T-cell (primary cell): Measurements from ENCODE around the gene SULT1C4. TPM values are rescaled to one million over a fixed set of nuclear protein-coding genes. Genes with fewer than 3 reads are reported as not detected.

ENCODE experiments used
- ATAC-seq, 4 experiments: fragments of 200-7000 bp in 3 of 4; fragments of 150-1000 bp in 1 of 4; cut with Tn5 transposase; replicated peaks in 1 of 4; 1 replicate in 3 of 4; 2 replicates in 1 of 4; pipeline ENCODE4 v1.10.0; 2021; ENCODE audit warnings: moderate library complexity in 3 of 4, mild to moderate bottlenecking in 2 of 4, moderate number of reproducible peaks in 1 of 4
- CTCF ChIA-PET, 2 donors: fragments of 300-600 bp; sonication (Branson Sonifier 250); formaldehyde crosslinking; loops; one replicate each; lab custom pipeline; 2022; ENCODE audit warnings: antibody characterized with exemption in 2 of 2; lab: Charles Lee
- POLR2A ChIA-PET, 2 donors: fragments of 300-600 bp; sonication (Branson Sonifier 250); formaldehyde crosslinking; loops; one replicate each; lab custom pipeline; 2022; ENCODE audit warnings: antibody characterized with exemption in 2 of 2; lab: Charles Lee
- DNase-seq, 35 experiments: peaks; one replicate each; pipeline versions ENCODE4 v3.0.0 to v3.0.0-alpha.2; 2013 to 2023
- H3K27ac ChIP-seq: one replicate; pipeline ENCODE4 v1.5.1; 2013; ENCODE audit warnings: low read length
- H3K27me3 ChIP-seq, 2 experiments: replicated peaks in 1 of 2; 1 replicate in 1 of 2; 2 replicates in 1 of 2; pipeline versions ENCODE4 v1.6.1 to v1.7.0; 2013; ENCODE audit warnings: low read length in 1 of 2, mixed read lengths in 1 of 2; ENCODE audit not compliant: control insufficient read depth in 2 of 2, insufficient read depth in 2 of 2; ENCODE audit errors: extremely low read depth in 1 of 2
- H3K36me3 ChIP-seq, 2 donors: 1 replicate in 1 of 2; 2 replicates in 1 of 2; pipeline versions ENCODE4 v1.6.1 to v1.7.0; 2013; ENCODE audit warnings: low read length in 1 of 2; ENCODE audit not compliant: control insufficient read depth in 2 of 2, insufficient read depth in 1 of 2; ENCODE audit errors: extremely low read depth in 1 of 2
- H3K4me1 ChIP-seq, 2 experiments: 1 replicate in 1 of 2; 2 replicates in 1 of 2; pipeline versions ENCODE4 v1.6.1 to v1.7.0; 2013; ENCODE audit warnings: low read length in 2 of 2, mixed read lengths in 1 of 2; ENCODE audit not compliant: insufficient read depth in 2 of 2, control insufficient read depth in 1 of 2; ENCODE audit errors: extremely low read depth in 1 of 2
- H3K4me3 ChIP-seq, 2 donors: 1 replicate in 1 of 2; 2 replicates in 1 of 2; pipeline versions ENCODE4 v1.5.1 to v1.7.0; 2013; ENCODE audit warnings: mild to moderate bottlenecking in 2 of 2, low read length in 1 of 2, moderate library complexity in 1 of 2; ENCODE audit not compliant: control insufficient read depth in 1 of 2; ENCODE audit errors: extremely low read depth in 1 of 2
- H3K9me3 ChIP-seq: 2 replicates; pipeline ENCODE4 v1.7.0; 2013
- H3K27ac Mint-ChIP-seq, 2 donors: one replicate each; pipeline ENCODE4 v1.8.0; 2020 to 2021; ENCODE audit warnings: mild to moderate bottlenecking in 2 of 2, mixed read lengths in 2 of 2
- H3K27me3 Mint-ChIP-seq, 2 donors: one replicate each; pipeline ENCODE4 v1.8.0; 2021 to 2022; ENCODE audit warnings: mixed read lengths in 2 of 2
- H3K36me3 Mint-ChIP-seq: one replicate; pipeline ENCODE4 v1.8.0; 2021; ENCODE audit warnings: mixed read lengths
- H3K4me1 Mint-ChIP-seq, 3 donors: one replicate each; pipeline ENCODE4 v1.8.0; 2020 to 2022; ENCODE audit warnings: mixed read lengths in 3 of 3, mild to moderate bottlenecking in 1 of 3
- H3K4me3 Mint-ChIP-seq, 3 donors: one replicate each; pipeline ENCODE4 v1.8.0; 2020 to 2022; ENCODE audit warnings: mild to moderate bottlenecking in 3 of 3, mixed read lengths in 3 of 3, moderate library complexity in 3 of 3
- H3K9me3 Mint-ChIP-seq, 3 donors: one replicate each; pipeline ENCODE4 v1.8.0; 2020 to 2022; ENCODE audit warnings: mixed read lengths in 3 of 3
- WGBS: methylation state at CpG from one replicate; pipeline ENCODE4 v1.1.5; 2013; ENCODE audit warnings: missing lambda C conversion rate; ENCODE audit not compliant: insufficient coverage; 5-methylcytosine and 5-hydroxymethylcytosine counted together
- total RNA-seq, 35 experiments: library from RNA in 6 of 35; stranded (reverse) in 6 of 35; fragments of 120-200 nt in 1 of 35; gene quantifications; one replicate each; pipeline versions ENCODE4 v1.2.1 to v1.2.4 and lab custom pipeline; 2013 to 2026

The SULT1C4 gene
- total RNA-seq, 5 donors from 2014 or later (not counting 1 experiment from before 2014, with no cell fraction given), result not detected

GRCh38 chr2:108367561-108368175 lies 10.1 kb upstream of the SULT1C4 start:
- peaks cover 0 to 6% of the 10 kb centered on the region in 2 experiments for H3K27me3 ChIP-seq
- no peak overlapping the region for H3K4me3 ChIP-seq
- H3K36me3 Mint-ChIP-seq, result no peaks in the 10 kb centered on the region
- H3K4me1 Mint-ChIP-seq, result no peaks in the 10 kb centered on the region
- H3K27ac ChIP-seq, result no peak overlapping the region
- H3K4me1 ChIP-seq, result no peaks in the 10 kb centered on the region
- H3K36me3 ChIP-seq, result no peaks in the 10 kb centered on the region
- ChIA-PET CTCF (no interaction called here), POLR2A (no interaction called here)
- no CpG with 5 or more reads among the region's 2 CpGs for WGBS
- no peak for ATAC-seq
- H3K27me3 Mint-ChIP-seq, result peaks cover 7% of the 10 kb centered on the region in 2 donors
- no peak for DNase-seq
- H3K27ac Mint-ChIP-seq, result no peak overlapping the region
- H3K4me3 Mint-ChIP-seq, result no peak overlapping the region
- no peaks in the 10 kb centered on the region for H3K9me3 Mint-ChIP-seq
- no peaks in the 10 kb centered on the region for H3K9me3 ChIP-seq

- Histone ChIP-seq H3K4me1 (no peaks in the 10 kb centered on the region), H3K36me3 (no peaks in the 10 kb centered on the region), H3K27ac (no peak overlapping the region), H3K4me3 (no peak overlapping the region), H3K9me3 (no peaks in the 10 kb centered on the region), H3K27me3 (peaks cover 0 to 6% of the 10 kb centered on the region in 2 experiments)
- 100% methylated on average over 1 of the region's 2 CpGs for WGBS
- Mint-ChIP-seq H3K4me3 (no peak overlapping the region), H3K9me3 (no peaks in the 10 kb centered on the region), H3K27ac (no peak overlapping the region), H3K27me3 (peaks cover 7% of the 10 kb centered on the region in 2 donors), H3K4me1 (no peaks in the 10 kb centered on the region), H3K36me3 (no peaks in the 10 kb centered on the region)
- ChIA-PET POLR2A (no interaction called here), CTCF (no interaction called here)
- DNase-seq (no peak), ATAC-seq (no peak)
These were observed 8.6 kb upstream of the SULT1C4 start for GRCh38 chr2:108369153-108369552.

- Mint-ChIP-seq H3K27me3 (peaks cover 5 to 7% of the 10 kb centered on the region in 2 donors), H3K9me3 (no peaks in the 10 kb centered on the region), H3K36me3 (no peaks in the 10 kb centered on the region), H3K4me1 (no peaks in the 10 kb centered on the region), H3K4me3 (no peak overlapping the region), H3K27ac (no peak overlapping the region)
- POLR2A ChIA-PET, result interaction anchor here in 1 of 2 donors (0.6 kb wide), 1 partner anchor 30 kb away, joined by 3 read pairs; no protein-coding TSS in a partner anchor
- Histone ChIP-seq H3K27ac (no peak overlapping the region), H3K4me1 (no peaks in the 10 kb centered on the region), H3K9me3 (no peaks in the 10 kb centered on the region), H3K27me3 (peaks cover 0 to 6% of the 10 kb centered on the region in 2 experiments), H3K4me3 (no peak overlapping the region), H3K36me3 (no peaks in the 10 kb centered on the region)
- no peak for DNase-seq
- no peak for ATAC-seq
- no CpG with 5 or more reads among the region's 2 CpGs for WGBS
- CTCF ChIA-PET, result no interaction called here
These were observed 7.7 kb upstream of the SULT1C4 start for GRCh38 chr2:108370080-108370479.

GRCh38 chr2:108376774-108377173 lies 980 bp upstream of the SULT1C4 start:
- ChIA-PET POLR2A (no interaction called here), CTCF (no interaction called here)
- WGBS, result 100% methylated on average over 2 of the region's 4 CpGs
- H3K27ac ChIP-seq, result no peak overlapping the region
- no peaks in the 10 kb centered on the region for H3K36me3 Mint-ChIP-seq
- no peaks in the 10 kb centered on the region for H3K9me3 ChIP-seq
- no peaks in the 10 kb centered on the region for H3K4me1 ChIP-seq
- H3K9me3 Mint-ChIP-seq, result no peaks in the 10 kb centered on the region
- H3K36me3 ChIP-seq, result no peaks in the 10 kb centered on the region
- H3K4me3 Mint-ChIP-seq, result no peak overlapping the region
- H3K4me1 Mint-ChIP-seq, result peaks cover 0 to 6% (median 2%) of the 10 kb centered on the region in 3 donors
- H3K27me3 Mint-ChIP-seq, result peaks cover 0 to 4% of the 10 kb centered on the region in 2 donors
- no peak overlapping the region for H3K4me3 ChIP-seq
- no peak for DNase-seq
- no peaks in the 10 kb centered on the region for H3K27me3 ChIP-seq
- H3K27ac Mint-ChIP-seq, result no peak overlapping the region
- no peak for ATAC-seq

GRCh38 chr2:108377401-108377800 lies 353 bp upstream of the SULT1C4 start:
- ChIA-PET CTCF (no interaction called here), POLR2A (no interaction called here)
- Mint-ChIP-seq H3K36me3 (no peaks in the 10 kb centered on the region), H3K4me3 (no peak overlapping the region), H3K27me3 (peaks cover 0 to 4% of the 10 kb centered on the region in 2 donors), H3K27ac (no peak overlapping the region), H3K4me1 (peaks cover 0 to 6% (median 2%) of the 10 kb centered on the region in 3 donors), H3K9me3 (no peaks in the 10 kb centered on the region)
- no peak overlapping the region for H3K27ac ChIP-seq
- WGBS, result no CpG with 5 or more reads among the region's 1 CpG
- no peaks in the 10 kb centered on the region for H3K36me3 ChIP-seq
- DNase-seq (no peak), ATAC-seq (no peak)
- no peak overlapping the region for H3K4me3 ChIP-seq
- H3K9me3 ChIP-seq, result no peaks in the 10 kb centered on the region
- H3K27me3 ChIP-seq, result no peaks in the 10 kb centered on the region
- no peaks in the 10 kb centered on the region for H3K4me1 ChIP-seq

GRCh38 chr2:108378851-108379250 lies 1.1 kb downstream of the SULT1C4 start:
- Mint-ChIP-seq H3K9me3 (no peaks in the 10 kb centered on the region), H3K4me1 (peaks cover 0 to 6% (median 2%) of the 10 kb centered on the region in 3 donors), H3K27ac (no peak overlapping the region), H3K27me3 (peaks cover 0 to 11% of the 10 kb centered on the region in 2 donors), H3K4me3 (no peak overlapping the region), H3K36me3 (no peaks in the 10 kb centered on the region)
- H3K36me3 ChIP-seq, result no peaks in the 10 kb centered on the region
- no CpG with 5 or more reads among the region's 2 CpGs for whole genome bisulfite sequencing
- ATAC-seq, result no peak
- H3K4me3 ChIP-seq, result no peak overlapping the region
- no peak for DNase-seq
- H3K9me3 ChIP-seq, result no peaks in the 10 kb centered on the region
- H3K4me1 ChIP-seq, result no peaks in the 10 kb centered on the region
- POLR2A ChIA-PET, result no interaction called here
- CTCF ChIA-PET, result interaction anchor here in 1 of 2 donors (0.7 kb wide), 1 partner anchor 1849 kb away, joined by 4 read pairs; no protein-coding TSS in a partner anchor
- H3K27ac ChIP-seq, result no peak overlapping the region
- H3K27me3 ChIP-seq, result no peaks in the 10 kb centered on the region
